H1 (cell line): ENCODE results near the gene ATXN7L3B.
A peak's percentile ranks its signal among the peaks of the same experiment; 100 is the strongest.

Experiments used
- ATF2 ChIP-seq: IDR thresholded peaks from 2 replicates; pipeline ENCODE4 v1.6.1; 2012; ENCODE audit warnings: low read length, inconsistent platforms
- CTCF ChIP-seq, 3 experiments: IDR thresholded peaks; 1 replicate in 2 of 3; 2 replicates in 1 of 3; pipeline versions ENCODE4 v1.5.1 to v1.6.1; 2011; ENCODE audit warnings: low read length in 3 of 3, mild to moderate bottlenecking in 3 of 3, inconsistent platforms in 2 of 3, low read depth in 1 of 3, moderate library complexity in 1 of 3; ENCODE audit not compliant: insufficient read depth in 1 of 3; ENCODE audit errors: control extremely low read depth in 1 of 3
- EGR1 ChIP-seq: IDR thresholded peaks from 2 replicates; pipeline ENCODE4 v1.6.1; 2011; ENCODE audit warnings: low read depth, low read length, borderline replicate concordance
- EZH2 ChIP-seq: fragments of 200-600 bp; sonication (generic); IDR thresholded peaks from 2 replicates; pipeline ENCODE4 v1.7.1; 2012; ENCODE audit warnings: low read depth, mild to moderate bottlenecking, moderate library complexity, low read length, inconsistent platforms; ENCODE audit not compliant: severe bottlenecking
- MAFK ChIP-seq: IDR thresholded peaks from 2 replicates; pipeline ENCODE4 v1.6.1; 2012; ENCODE audit warnings: low read depth, mild to moderate bottlenecking, improper control_type of control experiment, low read length
- POLR2AphosphoS5 ChIP-seq: IDR thresholded peaks from 2 replicates; pipeline ENCODE4 v1.6.1; 2011; ENCODE audit warnings: low read depth, low read length
- RAD21 ChIP-seq, 2 experiments: IDR thresholded peaks in 1 of 2; conservative IDR thresholded peaks in 1 of 2; 2 replicates each; pipeline ENCODE4 v1.6.1; 2011; ENCODE audit warnings: low read depth in 2 of 2, low read length in 2 of 2, improper control_type of control experiment in 1 of 2, inconsistent platforms in 1 of 2, mild to moderate bottlenecking in 1 of 2, moderate library complexity in 1 of 2
- SP1 ChIP-seq: IDR thresholded peaks from 2 replicates; pipeline ENCODE4 v1.6.1; 2011; ENCODE audit warnings: low read depth, low read length

- TF ChIP-seq SP1 (no peak), MAFK (no peak), EZH2 (no peak), CTCF (IDR thresholded peaks at IDR 0.05; ENCODE audit: control extremely low read depth in 1 of 3, insufficient read depth in 1 of 3, low read depth in 1 of 3, low read length in 3 of 3) (peak in 2 of 3 experiments; percentile 28 to 60; a peak in 2 of 4 replicates), RAD21 (IDR thresholded peaks at IDR 0.05 in 1 of 2, conservative IDR thresholded peaks at IDR 0.05 in 1 of 2; ENCODE audit: low read depth in 2 of 2, low read length in 2 of 2) (peak; percentile 50 to 53), POLR2AphosphoS5 (no peak), EGR1 (no peak), ATF2 (no peak)
Observed at GRCh38 chr12:74537126-74537706, 419 bp upstream of the ATXN7L3B start.
